CD4-positive, alpha-beta T cell treated with Interleukin-4 for 1 hour (primary cell): ENCODE results near the gene DOCK6.
"Not testable (repeated sequence)": the region's sequence is repeated elsewhere in the genome, so short reads cannot be mapped to it uniquely, and the experiment has no call there.

Experiments used
- DNase-seq, 2 donors: peaks; one replicate each; pipeline ENCODE4 v3.0.0-alpha.2; 2020 to 2022

Gene DOCK6

DNA sequence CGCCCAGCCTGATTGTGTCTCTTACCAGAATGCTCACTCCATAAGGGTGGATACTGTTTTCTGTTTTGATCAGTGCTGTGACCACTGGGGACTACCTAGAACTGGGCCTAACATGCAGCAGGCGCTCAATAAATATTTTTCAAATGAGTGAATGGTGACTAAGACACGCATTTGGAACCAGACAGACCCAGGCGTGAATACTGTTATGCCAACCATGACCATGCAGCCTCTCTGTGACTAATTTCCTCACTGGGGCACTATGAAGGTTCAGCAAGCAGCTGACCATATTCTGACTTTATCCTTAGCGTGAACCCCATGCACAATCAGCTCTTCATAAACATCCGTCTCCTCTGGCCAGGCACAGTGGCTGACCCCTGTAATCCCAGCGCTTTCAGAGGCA, 93.8 kb downstream of the DOCK6 start:
- no peak for DNase-seq

DNA sequence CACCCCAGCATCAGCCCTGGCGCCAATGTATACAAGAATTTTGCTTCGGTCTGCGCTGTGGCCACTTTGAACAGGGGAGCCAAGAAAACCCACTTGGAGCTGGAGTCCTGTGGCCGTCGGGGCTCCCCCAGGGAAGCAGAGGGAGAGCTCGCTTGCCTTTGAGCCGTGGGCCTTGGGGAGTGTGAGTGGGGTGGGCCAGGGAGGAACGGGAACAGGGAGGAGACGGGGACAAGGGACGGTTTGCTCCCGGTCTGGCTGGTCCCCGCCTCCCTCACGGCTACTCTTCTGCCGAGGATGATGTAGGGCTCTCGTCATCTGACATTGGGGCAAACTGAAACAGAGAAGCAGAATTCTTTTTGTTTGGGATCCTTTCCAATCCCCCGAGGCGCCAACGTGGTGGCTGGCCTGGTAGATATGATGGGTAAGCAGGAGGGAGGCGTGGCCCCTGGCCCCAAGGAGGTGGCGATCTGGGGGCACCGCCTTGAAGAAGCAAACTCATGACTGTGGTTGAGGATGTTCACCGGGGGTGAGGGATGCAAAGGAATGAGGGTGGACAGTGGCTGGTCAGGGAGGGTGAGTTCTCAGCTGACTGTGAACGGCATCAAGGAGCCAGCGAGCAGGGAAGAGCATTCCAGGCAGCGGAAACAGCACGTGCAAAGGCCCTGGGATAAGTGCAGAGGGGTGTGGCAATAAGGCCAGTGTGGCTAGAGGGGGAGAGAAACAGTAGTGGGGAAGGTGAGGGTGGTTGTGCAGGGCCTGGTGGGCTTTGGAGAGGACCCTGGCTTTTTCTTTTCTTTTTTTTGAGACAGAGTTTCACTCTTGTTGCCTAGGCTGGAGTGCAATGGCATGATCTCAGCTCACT, 95.8 kb downstream of the DOCK6 start:
- no peak for DNase-seq

DNA sequence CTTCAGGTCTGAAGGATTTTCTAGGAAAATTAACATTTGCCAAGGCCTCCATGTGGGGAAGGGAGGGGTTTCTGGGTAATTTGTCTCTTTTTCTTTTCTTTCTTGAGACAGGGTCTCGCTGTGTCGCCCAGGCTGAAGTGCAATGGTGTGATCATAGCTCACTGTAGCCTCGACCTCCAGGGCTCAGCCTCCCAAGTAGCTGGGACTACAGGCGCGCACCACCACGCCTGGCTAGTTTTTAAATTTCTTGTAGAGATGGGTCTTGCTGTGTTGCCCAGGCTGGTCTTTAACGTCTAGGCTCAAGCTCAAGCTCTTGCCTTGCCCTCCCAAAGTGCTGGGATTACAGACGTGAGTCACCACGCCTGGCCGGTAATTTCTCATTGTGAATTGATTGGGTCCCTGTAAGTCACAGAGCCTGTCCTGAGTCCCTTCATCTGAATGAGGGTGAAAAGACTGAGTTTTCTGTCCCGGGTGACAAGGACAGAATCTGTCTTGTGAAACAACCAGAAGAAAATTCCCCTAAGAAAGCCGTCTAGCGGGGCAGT, 96.8 kb downstream of the DOCK6 start:
- DNase-seq: no peak

DNA sequence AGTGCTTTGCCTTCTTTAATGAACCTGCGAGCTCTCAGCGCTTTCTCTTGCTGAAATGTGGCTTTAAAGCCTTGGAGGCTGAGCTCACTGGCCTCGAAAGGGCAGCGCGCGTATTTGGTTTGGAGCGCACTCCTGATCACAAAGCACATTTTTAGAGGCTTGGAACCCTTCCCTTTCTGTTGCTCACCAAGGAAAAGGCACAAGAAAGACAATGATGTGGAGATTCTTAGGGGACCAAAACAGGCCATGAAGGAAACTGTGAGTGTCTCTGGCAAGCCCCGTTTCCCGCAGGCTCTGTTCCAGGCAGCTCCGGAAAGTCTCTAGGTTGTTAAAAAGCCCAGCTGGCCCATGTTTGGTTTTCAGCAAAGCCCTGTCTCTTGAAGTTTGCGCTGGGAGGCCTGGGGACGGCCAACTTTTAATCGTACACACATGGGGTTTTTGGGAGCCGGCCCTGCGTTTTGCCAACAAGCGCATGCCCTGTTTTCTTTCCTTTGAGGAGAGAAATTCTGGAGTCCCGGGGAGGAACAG, 97.4 kb downstream of the DOCK6 start:
- DNase-seq: no peak

DNA sequence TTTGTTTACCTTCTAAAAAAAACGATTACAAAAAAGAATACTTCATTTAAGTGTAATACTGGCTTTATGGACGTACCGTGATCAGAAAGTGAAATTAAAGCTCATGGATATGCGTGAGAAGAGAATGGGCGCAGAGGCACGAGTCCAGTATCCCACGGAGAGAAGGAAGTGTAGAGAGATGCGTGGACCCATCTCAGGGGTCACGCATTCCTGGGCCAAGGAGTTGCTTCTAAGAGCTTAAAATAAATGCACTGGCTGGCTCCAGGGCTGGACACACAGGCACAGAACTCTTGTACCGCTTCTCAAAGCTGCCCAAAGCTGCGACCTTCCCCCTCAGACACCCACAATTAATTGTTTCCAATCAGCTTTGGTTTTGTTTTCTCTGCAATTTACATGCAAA, 98.0 kb downstream of the DOCK6 start:
- no peak for DNase-seq

DNA sequence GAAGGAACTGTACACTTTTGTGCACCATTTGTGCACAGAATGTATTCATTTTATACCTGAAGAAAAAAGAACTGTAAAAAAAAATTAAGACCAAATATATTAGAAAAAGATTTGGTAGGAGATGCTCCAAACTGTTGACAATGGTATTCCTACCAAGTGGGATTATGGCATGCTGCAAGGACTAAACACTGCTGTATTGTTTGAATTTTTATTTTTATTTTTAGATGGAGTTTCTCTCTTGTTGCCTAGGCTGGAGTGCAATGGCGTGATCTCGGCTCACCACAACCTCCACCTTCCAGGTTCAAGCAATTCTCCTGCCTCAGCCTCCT, 101.9 kb downstream of the DOCK6 start:
- not testable (repeated sequence) for DNase-seq

DNA sequence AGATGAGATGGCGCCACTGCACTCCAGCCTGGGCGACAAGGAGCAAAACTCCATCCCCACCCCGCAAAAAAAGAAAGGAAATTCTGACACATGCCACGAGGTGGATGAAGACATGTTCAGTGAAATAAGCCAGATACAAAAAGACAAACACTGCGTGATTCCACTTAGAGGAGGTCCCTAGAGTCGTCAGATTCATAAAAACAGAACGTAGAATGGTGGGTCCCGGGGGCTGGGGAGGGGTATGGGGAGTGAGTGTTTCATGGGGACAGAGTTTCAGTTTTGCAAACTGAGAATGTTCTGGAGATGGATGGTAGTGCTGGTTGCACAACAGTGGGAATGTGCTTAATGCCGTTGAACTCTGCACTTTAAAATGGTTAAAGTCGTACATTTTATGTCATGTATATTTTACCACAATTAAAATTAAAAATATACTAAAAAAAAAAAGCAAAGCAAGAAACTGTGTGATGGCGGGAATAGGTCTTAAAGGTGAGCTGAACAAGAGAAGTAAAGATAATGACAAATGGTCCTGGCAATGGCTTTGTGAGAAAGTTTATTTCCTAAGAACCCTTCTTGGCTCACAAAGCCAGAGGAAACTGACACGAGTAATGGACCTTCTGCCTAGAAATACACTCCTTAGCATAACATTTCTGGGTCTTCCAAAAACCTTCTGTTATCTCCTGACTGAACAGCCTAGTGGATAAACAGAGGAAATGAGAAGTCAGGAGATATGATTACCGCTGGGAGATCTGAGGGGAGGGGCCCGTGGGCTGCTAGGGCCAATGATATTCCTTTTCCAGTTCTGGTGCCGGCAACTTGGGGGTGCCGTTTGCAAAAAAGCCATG, 102.5 kb downstream of the DOCK6 start:
- no peak for DNase-seq

DNA sequence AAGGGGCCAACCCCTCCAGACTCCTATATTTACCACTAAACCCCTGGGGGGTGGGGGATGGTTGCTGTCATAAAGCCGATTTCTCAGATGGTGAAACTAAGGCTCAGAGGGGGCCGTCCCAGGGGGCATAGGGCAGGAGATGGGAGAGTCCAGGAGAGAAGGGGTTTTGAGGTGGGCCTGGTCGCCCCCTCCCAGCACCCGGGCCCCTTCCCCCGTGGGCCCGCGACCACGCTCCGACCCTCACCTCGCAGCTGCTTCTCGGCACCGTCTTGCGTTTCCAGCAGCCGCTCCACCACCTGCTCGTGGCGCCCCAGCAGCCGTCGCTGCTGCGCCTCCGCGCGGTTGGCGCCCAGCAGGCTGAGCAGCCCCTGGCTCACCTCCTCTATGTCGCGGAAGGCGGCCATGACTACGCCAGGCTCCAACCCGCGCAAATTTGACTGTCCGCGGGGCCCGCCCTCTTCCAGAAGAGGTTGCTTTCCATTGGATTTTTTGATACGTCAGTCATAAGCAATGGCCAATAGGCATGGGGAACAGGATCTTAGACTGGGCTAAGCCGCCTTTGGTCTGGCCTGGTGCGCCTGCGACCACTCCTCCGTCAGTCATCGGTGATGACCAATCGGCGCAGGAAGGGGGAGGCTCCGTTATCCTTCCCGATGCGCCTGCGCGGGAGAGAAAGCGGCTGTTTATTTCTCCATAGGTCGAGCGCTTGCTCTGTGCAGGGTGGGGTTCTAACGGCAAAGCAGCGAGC, 106.8 kb downstream of the DOCK6 start, which contains the start of gene SPC24:
TSS of gene SPC24 (minus strand) at position 410 of the 748 bp plus-strand sequence. CDS start at position 404, 6 bp downstream.
- DNase-seq: peak; percentile 96

DNA sequence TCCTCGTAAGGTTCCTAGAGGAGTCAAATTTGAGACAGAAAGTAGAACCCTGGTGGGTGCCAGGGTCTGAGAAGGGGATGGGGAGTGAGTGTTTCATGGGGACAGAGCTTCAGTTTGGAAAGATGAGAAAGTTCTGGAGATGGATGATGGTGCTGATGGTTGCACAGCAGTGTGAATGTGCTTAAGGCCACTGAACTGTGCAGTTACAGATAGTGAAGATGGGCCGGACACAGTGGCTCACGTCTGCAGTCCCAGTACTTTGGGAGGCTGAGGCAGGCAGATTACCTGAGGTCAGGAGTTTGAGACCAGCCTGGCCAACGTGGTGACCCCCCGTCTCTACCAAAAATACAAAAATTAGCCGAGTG, 107.7 kb downstream of the DOCK6 start:
- DNase-seq: no peak

DNA sequence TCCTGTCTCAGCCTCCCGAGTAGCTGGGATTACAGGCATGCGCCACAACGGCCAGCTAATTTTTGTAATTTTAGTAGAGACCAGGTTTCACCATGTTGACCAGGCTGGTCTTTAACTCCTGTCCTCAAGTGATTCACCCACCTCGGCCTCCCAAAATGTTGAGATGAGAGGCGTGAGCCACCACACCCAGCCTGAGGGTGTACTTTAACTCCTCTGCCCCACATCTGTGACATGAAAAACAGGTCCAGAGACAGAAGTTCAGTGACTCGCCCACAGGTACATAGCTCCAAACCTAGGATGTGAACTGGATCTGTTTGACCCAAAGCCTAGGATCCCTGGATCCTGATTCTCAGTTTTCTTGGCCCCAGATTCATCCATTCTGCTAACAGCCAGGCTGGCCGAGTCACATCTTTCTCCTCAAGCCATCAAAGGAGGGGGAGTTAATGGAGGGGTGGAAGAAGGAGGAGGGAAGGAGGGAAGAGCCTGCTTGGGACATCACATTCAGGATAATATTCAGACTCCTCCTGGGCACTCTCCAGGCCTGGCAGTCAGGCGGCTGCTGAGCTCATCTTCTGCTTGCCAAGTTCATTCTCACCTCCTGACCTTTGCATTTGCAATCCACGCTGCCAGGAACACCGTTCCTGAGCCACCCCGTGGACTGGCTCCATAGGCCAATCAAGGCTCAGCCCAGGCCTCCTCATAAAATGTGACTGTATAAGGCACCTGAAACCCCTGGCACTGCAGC, 109.8 kb downstream of the DOCK6 start:
- no peak for DNase-seq

DNA sequence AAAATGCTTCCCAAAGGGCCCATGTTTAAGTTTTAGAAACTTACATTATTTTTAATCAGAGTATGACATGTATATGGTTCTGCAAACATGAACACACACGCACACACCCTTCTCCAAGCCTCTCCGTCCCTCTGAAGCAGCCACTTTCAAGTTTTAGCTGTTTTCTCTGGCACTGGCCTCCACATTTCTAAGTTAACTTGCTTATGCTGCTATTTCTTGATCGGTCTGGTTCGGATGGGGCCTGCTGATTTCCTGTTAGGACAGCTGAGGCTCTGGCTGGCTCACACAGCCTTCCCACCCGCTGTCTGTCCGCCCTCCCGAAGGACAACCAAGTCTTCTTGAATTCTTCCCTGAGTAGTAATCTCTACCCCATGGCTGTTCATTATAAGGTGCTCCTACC, 111.1 kb downstream of the DOCK6 start:
- DNase-seq: no peak
